GM10248 (cell line): ENCODE measurements around the gene GAL3ST1.

Experiments
- CTCF ChIA-PET: fragments of 300-600 bp; sonication (Branson Sonifier 250); formaldehyde crosslinking; extraction: SDS; loops from one replicate; lab custom pipeline; 2021; ENCODE audit warnings: antibody characterized with exemption; lab: Yijun Ruan, JAX
- POLR2A ChIA-PET: fragments of 350-650 bp; sonication (Branson Sonifier 250); formaldehyde crosslinking; extraction: SDS; loops from one replicate; lab custom pipeline; 2020; ENCODE audit warnings: antibody characterized with exemption; lab: Yijun Ruan, JAX
- DNase-seq: peaks from one replicate; pipeline ENCODE4 v3.0.0; 2012; ENCODE audit errors: extremely low spot score
- CTCF ChIP-seq: IDR thresholded peaks from 2 replicates; pipeline ENCODE4 v1.5.1; 2012; ENCODE audit warnings: mild to moderate bottlenecking, low read depth; ENCODE audit errors: extremely low read depth, missing control alignments, control extremely low read depth

Gene GAL3ST1

GRCh38 chr22:30506507-30506968, 67.9 kb downstream of the GAL3ST1 start:
- DNase-seq, result no peak
- ChIA-PET CTCF (interaction anchor here (0.8 kb wide), 1 partner anchor 21 kb away, joined by 3 read pairs; no protein-coding TSS in a partner anchor), POLR2A (no interaction called here)
- no peak for TF ChIP-seq CTCF
